OCI-LY1 (cell line): Measurements from ENCODE around the gene PGM2L1.

Experiments used
- H2AFZ ChIP-seq: fragments of 200-600 bp; sonication (generic), shearing (Covaris generic); 2 replicates; pipeline ENCODE4 v1.6.0; 2014; ENCODE audit warnings: antibody characterized with exemption, mild to moderate bottlenecking, low read length
- H3F3A ChIP-seq: fragments of 200-600 bp; sonication (generic), shearing (Covaris generic); 2 replicates; pipeline ENCODE4 v1.6.0; 2014; ENCODE audit warnings: mild to moderate bottlenecking, antibody characterized with exemption, low read length, moderate library complexity; ENCODE audit not compliant: insufficient read depth
- H3K27ac ChIP-seq: fragments of 200-600 bp; sonication (generic); 2 replicates; pipeline ENCODE4 v1.5.1; 2014; ENCODE audit warnings: low read length, mixed run types, mild to moderate bottlenecking, low read depth; ENCODE audit not compliant: poor library complexity, severe bottlenecking
- H3K27me3 ChIP-seq: fragments of 200-600 bp; sonication (generic); 2 replicates; pipeline ENCODE4 v1.6.0; 2014; ENCODE audit warnings: antibody characterized with exemption, mild to moderate bottlenecking, low read length, moderate library complexity; ENCODE audit not compliant: insufficient read depth
- H3K36me3 ChIP-seq: fragments of 200-600 bp; sonication (generic); 2 replicates; pipeline ENCODE4 v1.6.1; 2014; ENCODE audit warnings: mild to moderate bottlenecking, antibody characterized with exemption, low read length, moderate library complexity, mixed read lengths; ENCODE audit not compliant: insufficient read depth
- H3K4me1 ChIP-seq: fragments of 200-600 bp; sonication (generic); 2 replicates; pipeline ENCODE4 v1.5.1; 2014; ENCODE audit warnings: mild to moderate bottlenecking, low read length, moderate library complexity; ENCODE audit not compliant: insufficient read depth, severe bottlenecking
- H3K4me2 ChIP-seq: fragments of 200-600 bp; sonication (generic), shearing (Covaris generic); 2 replicates; pipeline ENCODE4 v1.6.1; 2014; ENCODE audit warnings: low read length
- H3K4me3 ChIP-seq: fragments of 200-600 bp; sonication (generic); 2 replicates; pipeline ENCODE4 v1.5.1; 2014; ENCODE audit warnings: low read length, low read depth, mild to moderate bottlenecking, mixed read lengths; ENCODE audit not compliant: poor library complexity, severe bottlenecking
- H3K79me2 ChIP-seq: fragments of 200-600 bp; shearing (Covaris generic); 2 replicates; pipeline ENCODE4 v1.6.1; 2016; ENCODE audit warnings: mixed run types, low read length, mixed read lengths; ENCODE audit not compliant: insufficient read depth
- H3K9ac ChIP-seq: fragments of 200-600 bp; sonication (generic), shearing (Covaris generic); 2 replicates; pipeline ENCODE4 v1.6.1; 2014; ENCODE audit warnings: mild to moderate bottlenecking, low read length, mixed read lengths
- H3K9me2 ChIP-seq: fragments of 200-600 bp; sonication (generic), shearing (Covaris generic); 2 replicates; pipeline ENCODE4 v1.6.1; 2014; ENCODE audit warnings: low read depth, mild to moderate bottlenecking, low read length, mixed read lengths
- H3K9me3 ChIP-seq: fragments of 200-600 bp; shearing (Covaris generic); 2 replicates; pipeline ENCODE4 v1.6.1; 2014; ENCODE audit warnings: low read length, mixed read lengths
- H4K20me1 ChIP-seq: fragments of 200-600 bp; sonication (generic), shearing (Covaris generic); 2 replicates; pipeline ENCODE4 v1.6.0; 2016; ENCODE audit warnings: mild to moderate bottlenecking, low read length; ENCODE audit not compliant: insufficient read depth
- EZH2 ChIP-seq: fragments of 200-600 bp; sonication (generic), shearing (Covaris generic); IDR thresholded peaks from 2 replicates; pipeline ENCODE4 v1.8.0; 2017; ENCODE audit warnings: borderline replicate concordance, mixed run types, mild to moderate bottlenecking, antibody characterized with exemption, low read length, moderate library complexity, mixed read lengths
- TF ChIP-seq, protein P1 (sequence below): fragments of 200-600 bp; sonication (generic), shearing (Covaris generic); IDR thresholded peaks from 2 replicates; pipeline ENCODE4 v1.5.1; 2017; ENCODE audit warnings: mild to moderate bottlenecking, antibody characterized with exemption, low read length, moderate library complexity, mixed read lengths

The PGM2L1 gene

DNA sequence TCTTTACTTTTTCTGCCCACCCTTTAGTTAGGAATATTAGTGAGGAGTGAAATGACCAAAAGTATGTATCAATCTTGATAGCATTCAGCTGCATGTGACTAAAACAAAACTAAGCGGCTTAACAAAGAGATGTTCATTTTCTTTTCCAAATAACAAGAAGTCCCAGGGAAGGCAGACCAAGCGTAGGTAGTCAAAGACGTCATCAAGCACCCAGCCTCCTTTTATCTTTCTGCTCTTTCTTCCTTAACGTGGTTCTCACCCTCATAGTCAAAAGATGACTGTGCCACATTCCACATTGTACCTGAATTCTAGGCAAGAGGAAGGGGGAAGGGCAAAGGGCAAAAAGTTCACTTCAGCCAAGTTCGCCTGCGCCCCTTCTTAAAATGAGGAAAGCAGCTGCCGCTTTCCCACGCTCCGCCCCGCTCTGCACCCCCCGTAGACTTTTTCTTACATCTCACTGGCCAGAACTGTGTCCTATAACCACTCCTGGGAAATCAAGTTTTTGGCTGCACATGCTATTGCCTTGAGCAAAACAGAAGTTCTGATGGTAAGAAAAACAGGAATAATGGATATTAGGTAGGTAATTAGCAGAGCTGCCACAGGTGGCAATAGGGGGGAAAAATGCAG is 14.6 kb upstream of the PGM2L1 start:
- Histone ChIP-seq H3K4me2 (no peak overlapping the region), H3K9me3 (no peaks in the 10 kb centered on the region), H3K79me2 (no peaks in the 10 kb centered on the region), H3K4me3 (no peak overlapping the region), H3K27me3 (no peaks in the 10 kb centered on the region), H3K9ac (no peak overlapping the region), H4K20me1 (no peaks in the 10 kb centered on the region), H3K27ac (no peak overlapping the region), H3K9me2 (no peaks in the 10 kb centered on the region), H2AFZ (no peak overlapping the region), H3F3A (no peaks in the 10 kb centered on the region; the same call in 1 of the 2 replicates), H3K36me3 (no peaks in the 10 kb centered on the region), H3K4me1 (no peaks in the 10 kb centered on the region)
- TF ChIP-seq EZH2: no peak
- TF ChIP-seq, protein P1, sequence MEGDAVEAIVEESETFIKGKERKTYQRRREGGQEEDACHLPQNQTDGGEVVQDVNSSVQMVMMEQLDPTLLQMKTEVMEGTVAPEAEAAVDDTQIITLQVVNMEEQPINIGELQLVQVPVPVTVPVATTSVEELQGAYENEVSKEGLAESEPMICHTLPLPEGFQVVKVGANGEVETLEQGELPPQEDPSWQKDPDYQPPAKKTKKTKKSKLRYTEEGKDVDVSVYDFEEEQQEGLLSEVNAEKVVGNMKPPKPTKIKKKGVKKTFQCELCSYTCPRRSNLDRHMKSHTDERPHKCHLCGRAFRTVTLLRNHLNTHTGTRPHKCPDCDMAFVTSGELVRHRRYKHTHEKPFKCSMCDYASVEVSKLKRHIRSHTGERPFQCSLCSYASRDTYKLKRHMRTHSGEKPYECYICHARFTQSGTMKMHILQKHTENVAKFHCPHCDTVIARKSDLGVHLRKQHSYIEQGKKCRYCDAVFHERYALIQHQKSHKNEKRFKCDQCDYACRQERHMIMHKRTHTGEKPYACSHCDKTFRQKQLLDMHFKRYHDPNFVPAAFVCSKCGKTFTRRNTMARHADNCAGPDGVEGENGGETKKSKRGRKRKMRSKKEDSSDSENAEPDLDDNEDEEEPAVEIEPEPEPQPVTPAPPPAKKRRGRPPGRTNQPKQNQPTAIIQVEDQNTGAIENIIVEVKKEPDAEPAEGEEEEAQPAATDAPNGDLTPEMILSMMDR: no peak

DNA sequence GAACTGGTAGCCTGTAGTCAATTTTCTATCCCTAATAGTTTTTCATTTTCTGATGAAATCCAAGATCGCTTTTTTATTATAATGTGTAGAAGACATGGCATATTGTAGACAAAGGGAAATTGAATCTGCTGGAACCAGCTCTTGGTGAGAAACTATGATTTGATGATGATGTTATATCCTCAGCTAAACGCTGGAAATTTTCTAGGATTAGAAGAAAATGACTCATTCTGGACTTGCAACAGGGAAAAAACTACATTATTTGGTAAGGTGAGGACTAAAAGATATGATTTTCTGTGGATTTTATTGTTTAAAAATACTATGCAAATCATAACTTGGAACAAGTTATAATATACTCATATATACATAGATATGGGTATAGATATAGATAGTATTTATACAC is 14.1 kb upstream of the PGM2L1 start:
- Histone ChIP-seq H3K36me3 (no peaks in the 10 kb centered on the region), H3K27ac (no peak overlapping the region)
- TF ChIP-seq EZH2: no peak
- TF ChIP-seq, protein P1: no peak

DNA sequence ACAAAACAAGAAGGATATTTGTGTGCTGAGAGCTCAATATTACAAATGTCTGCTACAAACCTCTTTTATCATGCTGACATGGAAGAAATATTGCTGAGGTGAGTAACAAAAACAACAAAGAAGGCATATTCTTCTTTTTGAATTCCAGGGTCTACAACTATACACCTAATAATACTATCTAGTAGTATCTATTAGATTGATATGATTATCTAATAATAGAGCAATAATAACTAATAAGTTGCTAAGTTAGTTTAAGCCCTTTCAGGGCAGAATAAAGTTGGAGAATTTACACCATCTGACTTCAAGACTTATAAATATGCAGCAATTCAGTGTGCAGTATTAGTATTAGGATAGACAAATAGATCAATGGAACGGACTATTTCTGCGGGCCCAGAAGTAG is 11.4 kb upstream of the PGM2L1 start:
- TF ChIP-seq, protein P1: no peak
- TF ChIP-seq EZH2: no peak
- Histone ChIP-seq H3F3A (no peaks in the 10 kb centered on the region; the same call in 1 of the 2 replicates), H4K20me1 (no peaks in the 10 kb centered on the region), H3K4me1 (no peaks in the 10 kb centered on the region), H3K4me2 (no peak overlapping the region), H3K79me2 (no peaks in the 10 kb centered on the region), H3K27ac (no peak overlapping the region), H2AFZ (no peak overlapping the region), H3K36me3 (no peaks in the 10 kb centered on the region), H3K9ac (no peak overlapping the region), H3K4me3 (no peak overlapping the region), H3K27me3 (no peaks in the 10 kb centered on the region), H3K9me3 (no peaks in the 10 kb centered on the region), H3K9me2 (no peaks in the 10 kb centered on the region)

More for the DNA sequence above, 14.1 kb upstream of the PGM2L1 start:
- no peaks in the 10 kb centered on the region for H3K27me3 ChIP-seq
- H2AFZ ChIP-seq: no peak overlapping the region
- no peaks in the 10 kb centered on the region; the same call in 1 of the 2 replicates for H3F3A ChIP-seq
- H3K4me2 ChIP-seq: no peak overlapping the region
- H3K9me3 ChIP-seq: no peaks in the 10 kb centered on the region
- no peaks in the 10 kb centered on the region for H3K79me2 ChIP-seq
- no peak overlapping the region for H3K9ac ChIP-seq
- no peak overlapping the region for H3K4me3 ChIP-seq
- H4K20me1 ChIP-seq: no peaks in the 10 kb centered on the region
- no peaks in the 10 kb centered on the region for H3K4me1 ChIP-seq
- no peaks in the 10 kb centered on the region for H3K9me2 ChIP-seq
